Fibroblast of lung (primary cell): ENCODE results near the gene NOMO2.
"Not testable (repeated sequence)": the region's sequence is repeated elsewhere in the genome, so short reads cannot be mapped to it uniquely, and the experiment has no call there.

ENCODE experiments used
- EZH2 ChIP-seq: IDR thresholded peaks from 2 replicates; pipeline ENCODE4 v1.5.1; 2012; ENCODE audit warnings: low read length, control low read depth, mild to moderate bottlenecking; ENCODE audit errors: missing control alignments
- TF ChIP-seq, protein P1 (sequence below), 2 donors: IDR thresholded peaks in 1 of 2; conservative IDR thresholded peaks in 1 of 2; 1 replicate in 1 of 2; 2 replicates in 1 of 2; pipeline ENCODE4 v1.5.1; 2011 to 2012; ENCODE audit warnings: low read length in 2 of 2, control low read depth in 1 of 2, inconsistent platforms in 1 of 2, low read depth in 1 of 2, mild to moderate bottlenecking in 1 of 2

DNA sequence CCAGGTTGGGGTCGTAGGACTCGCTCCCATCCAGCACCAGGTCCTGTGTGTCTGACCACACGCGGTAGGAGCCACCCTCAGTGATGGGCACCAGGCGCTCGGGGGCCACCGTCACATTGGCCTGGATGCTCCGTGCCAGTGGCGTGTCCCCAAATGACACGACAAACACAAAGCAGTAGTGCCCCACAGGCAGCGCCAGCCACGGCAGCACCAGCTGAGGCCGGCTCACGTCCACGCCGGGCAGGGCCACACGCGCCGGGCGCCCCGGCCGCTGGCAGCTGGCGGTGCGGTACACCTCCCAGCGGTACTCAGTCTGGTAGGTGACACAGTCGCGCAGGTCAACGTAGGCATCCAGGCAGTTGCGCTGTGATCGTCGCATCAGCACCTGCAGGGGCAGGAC is 177.0 kb downstream of the NOMO2 start:
- TF ChIP-seq, protein P1, sequence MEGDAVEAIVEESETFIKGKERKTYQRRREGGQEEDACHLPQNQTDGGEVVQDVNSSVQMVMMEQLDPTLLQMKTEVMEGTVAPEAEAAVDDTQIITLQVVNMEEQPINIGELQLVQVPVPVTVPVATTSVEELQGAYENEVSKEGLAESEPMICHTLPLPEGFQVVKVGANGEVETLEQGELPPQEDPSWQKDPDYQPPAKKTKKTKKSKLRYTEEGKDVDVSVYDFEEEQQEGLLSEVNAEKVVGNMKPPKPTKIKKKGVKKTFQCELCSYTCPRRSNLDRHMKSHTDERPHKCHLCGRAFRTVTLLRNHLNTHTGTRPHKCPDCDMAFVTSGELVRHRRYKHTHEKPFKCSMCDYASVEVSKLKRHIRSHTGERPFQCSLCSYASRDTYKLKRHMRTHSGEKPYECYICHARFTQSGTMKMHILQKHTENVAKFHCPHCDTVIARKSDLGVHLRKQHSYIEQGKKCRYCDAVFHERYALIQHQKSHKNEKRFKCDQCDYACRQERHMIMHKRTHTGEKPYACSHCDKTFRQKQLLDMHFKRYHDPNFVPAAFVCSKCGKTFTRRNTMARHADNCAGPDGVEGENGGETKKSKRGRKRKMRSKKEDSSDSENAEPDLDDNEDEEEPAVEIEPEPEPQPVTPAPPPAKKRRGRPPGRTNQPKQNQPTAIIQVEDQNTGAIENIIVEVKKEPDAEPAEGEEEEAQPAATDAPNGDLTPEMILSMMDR (conservative IDR thresholded peaks at IDR 0.05 in 1 of 2, IDR thresholded peaks at IDR 0.05 in 1 of 2; ENCODE audit: low read depth in 1 of 2, low read length in 2 of 2) = not testable (repeated sequence)
- TF ChIP-seq EZH2 = not testable (repeated sequence)
